HepG2 (cell line): Measurements from ENCODE around the gene PGS1. TPM values are rescaled to one million over a fixed set of nuclear protein-coding genes. Genes with fewer than 3 reads are reported as not detected.

Experiments
- CREB1 ChIP-seq, 2 experiments: fragments of 450-650 bp in 1 of 2; IDR thresholded peaks; 2 replicates each; pipeline ENCODE4 v1.6.1; 2016 to 2017; ENCODE audit warnings: control low read depth in 1 of 2, mild to moderate bottlenecking in 1 of 2, missing compliant biosample characterization in 1 of 2, missing genetic modification characterization in 1 of 2
- IKZF1 ChIP-seq: fragments of 450-650 bp; IDR thresholded peaks from 2 replicates; pipeline ENCODE4 v1.7.1; 2016
- KLF9 ChIP-seq: IDR thresholded peaks from 2 replicates; pipeline ENCODE4 v1.6.1; 2016; ENCODE audit warnings: low read depth
- MAX ChIP-seq: IDR thresholded peaks from 2 replicates; pipeline ENCODE4 v1.6.1; 2012; ENCODE audit warnings: inconsistent platforms
- NRL ChIP-seq: sonication (generic); formaldehyde crosslinking; IDR thresholded peaks from 2 replicates; pipeline ENCODE4 v1.5.0; 2020; ENCODE audit warnings: missing genetic modification reagents, mild to moderate bottlenecking, moderate library complexity, borderline replicate concordance
- SAP130 ChIP-seq: IDR thresholded peaks from 2 replicates; pipeline ENCODE4 v1.6.1; 2016; ENCODE audit warnings: low read depth
- SCMH1 ChIP-seq: sonication (generic); formaldehyde crosslinking; IDR thresholded peaks from 2 replicates; pipeline ENCODE4 v1.9.0; 2021; ENCODE audit warnings: missing genetic modification reagents, mild to moderate bottlenecking, borderline replicate concordance
- SMAD1 ChIP-seq: sonication (generic); formaldehyde crosslinking; IDR thresholded peaks from 2 replicates; pipeline ENCODE4 v1.4.0; 2020; ENCODE audit warnings: missing genetic modification reagents, low read depth, mild to moderate bottlenecking, borderline replicate concordance
- SNRNP70 ChIP-seq: fragments of 200-400 bp; formaldehyde crosslinking; IDR thresholded peaks from 2 replicates; pipeline ENCODE4 v1.6.1; 2017; ENCODE audit warnings: mild to moderate bottlenecking, low read depth, low read length, moderate library complexity
- STAG1 ChIP-seq: sonication (generic); formaldehyde crosslinking; IDR thresholded peaks from 2 replicates; pipeline ENCODE4 v1.4.0; 2020; ENCODE audit warnings: missing genetic modification reagents
- ZBTB40 ChIP-seq, 2 experiments: fragments of 450-650 bp in 1 of 2; sonication (generic) in 1 of 2; formaldehyde crosslinking in 1 of 2; IDR thresholded peaks; 2 replicates each; pipeline versions ENCODE4 v1.6.1 to v1.8.0; 2016 to 2022; ENCODE audit warnings: antibody characterized with exemption in 1 of 2, mild to moderate bottlenecking in 1 of 2, missing genetic modification reagents in 1 of 2
- ZKSCAN1 ChIP-seq: fragments of 150-350 bp; IDR thresholded peaks from 2 replicates; pipeline ENCODE4 v1.6.1; 2014; ENCODE audit warnings: low read length
- ZNF121 ChIP-seq: sonication (generic); formaldehyde crosslinking; IDR thresholded peaks from 2 replicates; pipeline ENCODE4 v1.5.0; 2020; ENCODE audit warnings: mild to moderate bottlenecking, missing genetic modification reagents
- ZNF276 ChIP-seq: sonication (generic); formaldehyde crosslinking; IDR thresholded peaks from 2 replicates; pipeline ENCODE4 v1.4.0; 2020; ENCODE audit warnings: mild to moderate bottlenecking, low read depth, missing genetic modification reagents
- ZNF546 ChIP-seq: sonication (generic); formaldehyde crosslinking; conservative IDR thresholded peaks from 2 replicates; pipeline ENCODE4 v1.8.1; 2023; ENCODE audit warnings: mild to moderate bottlenecking, missing genetic modification reagents
- ZNF614 ChIP-seq: IDR thresholded peaks from 2 replicates; pipeline ENCODE4 v1.6.1; 2018; ENCODE audit warnings: missing biosample characterization, missing genetic modification reagents, inconsistent platforms, borderline replicate concordance
- ZNF709 ChIP-seq: sonication (generic); formaldehyde crosslinking; IDR thresholded peaks from 2 replicates; pipeline ENCODE4 v1.5.0; 2020; ENCODE audit warnings: mild to moderate bottlenecking, missing genetic modification reagents
- ZSCAN25 ChIP-seq: sonication (generic); formaldehyde crosslinking; IDR thresholded peaks from 2 replicates; pipeline ENCODE4 v1.8.0; 2022; ENCODE audit warnings: mild to moderate bottlenecking, missing genetic modification reagents
- polyA plus RNA-seq, 8 experiments: library from polyadenylated mRNA; depleted of rRNA in 3 of 8; stranded (reverse) in 7 of 8; unstranded in 1 of 8; fragments of >200 nt; fragmentation: Illumina TruSeq in 4 of 8; extraction: Trizol in 4 of 8; gene quantifications; 2 replicates each; pipeline versions ENCODE4 v1.2.1 to v1.2.3, GENCODE V29; 2011 to 2016; ENCODE audit warnings: low read depth in 4 of 8, missing spikeins in 1 of 8, mixed read lengths in 1 of 8; ENCODE audit not compliant: insufficient read depth in 1 of 8
- total RNA-seq, 5 experiments: library from RNA; depleted of rRNA; stranded (reverse); fragments of >200 nt; fragmentation: Illumina TruSeq; extraction: Trizol; gene quantifications; 2 replicates each; pipeline ENCODE4 v1.2.3, GENCODE V29; 2016; ENCODE audit warnings: low read depth in 1 of 5

PGS1 gene
- total and polyA plus RNA-seq, 2 of the 13 experiments (the other 11 are each of a cell fraction or from before 2014, with no cell fraction given): 25.9 to 31.5 TPM

GRCh38 chr17:78360371-78361224 is 17.9 kb upstream of the PGS1 start (continued):
- TF ChIP-seq NRL (CRISPR knock-in tag) (peak; percentile 19; the same call in 1 of the 2 replicates), SAP130 (CRISPR knock-in tag) (peak; percentile 83), SMAD1 (peak; percentile 31; the same call in 1 of the 2 replicates), ZSCAN25 (CRISPR knock-in tag) (no peak), ZNF614 (CRISPR knock-in tag) (peak; percentile 67; the same call in 1 of the 2 replicates), ZNF121 (CRISPR knock-in tag) (peak; percentile 60; the same call in 1 of the 2 replicates), ZNF709 (CRISPR knock-in tag) (no peak), MAX (peak; percentile 66), CREB1 (IDR thresholded peaks at IDR 0.05) (no peak), CREB1 (CRISPR knock-in tag; IDR thresholded peaks at IDR 0.05) (no peak), ZBTB40 (IDR thresholded peaks at IDR 0.05) (no peak), ZBTB40 (CRISPR knock-in tag; IDR thresholded peaks at IDR 0.05) (peak; percentile 79; the same call in 1 of the 2 replicates), ZKSCAN1 (no peak), KLF9 (CRISPR knock-in tag) (no peak), ZNF276 (CRISPR knock-in tag) (no peak), ZNF546 (CRISPR knock-in tag) (no peak), SCMH1 (no peak), SNRNP70 (no peak), IKZF1 (no peak), STAG1 (CRISPR knock-in tag) (peak; percentile 89)
